Effector CD8-positive, alpha-beta T cell (primary cell): ENCODE results near the gene CD46.
A peak's percentile ranks its signal among the peaks of the same experiment; 100 is the strongest.

Experiments
- DNase-seq: peaks from one replicate; lab custom pipeline; 2025; lab: John Stamatoyannopoulos, UW

The CD46 gene

DNA sequence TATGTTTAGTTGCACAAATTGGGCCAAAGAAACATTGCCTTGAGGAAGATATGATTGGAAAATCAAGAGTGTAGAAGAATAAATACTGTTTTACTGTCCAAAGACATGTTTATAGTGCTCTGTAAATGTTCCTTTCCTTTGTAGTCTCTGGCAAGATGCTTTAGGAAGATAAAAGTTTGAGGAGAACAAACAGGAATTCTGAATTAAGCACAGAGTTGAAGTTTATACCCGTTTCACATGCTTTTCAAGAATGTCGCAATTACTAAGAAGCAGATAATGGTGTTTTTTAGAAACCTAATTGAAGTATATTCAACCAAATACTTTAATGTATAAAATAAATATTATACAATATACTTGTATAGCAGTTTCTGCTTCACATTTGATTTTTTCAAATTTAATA lies 43.0 kb downstream of the CD46 start:
- no peak for DNase-seq

DNA sequence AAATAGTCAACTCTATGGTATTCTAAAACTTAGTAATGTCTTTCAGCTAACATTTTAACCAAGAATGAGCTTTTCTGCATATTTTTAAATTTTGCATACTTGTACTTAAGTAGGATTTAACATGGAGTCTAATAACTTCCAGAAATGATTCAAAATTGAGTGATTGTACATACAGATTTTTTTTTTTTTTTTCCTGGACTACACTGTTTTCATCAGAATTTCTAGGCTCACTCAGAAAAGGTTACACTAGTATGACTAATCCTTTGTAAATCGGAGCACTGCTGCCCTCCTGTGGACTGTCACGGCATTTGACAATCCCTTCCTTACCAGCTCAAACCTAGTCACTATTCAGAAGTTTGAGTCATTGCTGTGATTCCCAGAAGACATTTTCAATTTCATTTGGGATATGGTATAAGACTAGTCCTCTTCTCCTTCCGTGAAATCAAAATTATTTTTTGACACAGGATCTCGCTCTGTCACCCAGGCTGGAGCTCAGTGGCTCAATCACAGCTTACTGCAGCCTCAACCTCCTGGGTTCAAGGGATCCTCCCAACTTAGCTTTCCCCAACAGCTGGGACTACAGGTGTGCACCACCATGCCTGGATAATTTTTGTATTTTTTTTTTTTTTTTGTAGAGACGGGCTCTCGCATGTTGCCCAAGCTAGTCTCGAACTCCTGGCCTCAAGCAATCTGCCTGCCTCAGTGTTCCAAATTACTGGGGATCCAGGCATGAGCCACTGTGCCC lies 45.5 kb downstream of the CD46 start:
- peak; percentile 61 for DNase-seq

DNA sequence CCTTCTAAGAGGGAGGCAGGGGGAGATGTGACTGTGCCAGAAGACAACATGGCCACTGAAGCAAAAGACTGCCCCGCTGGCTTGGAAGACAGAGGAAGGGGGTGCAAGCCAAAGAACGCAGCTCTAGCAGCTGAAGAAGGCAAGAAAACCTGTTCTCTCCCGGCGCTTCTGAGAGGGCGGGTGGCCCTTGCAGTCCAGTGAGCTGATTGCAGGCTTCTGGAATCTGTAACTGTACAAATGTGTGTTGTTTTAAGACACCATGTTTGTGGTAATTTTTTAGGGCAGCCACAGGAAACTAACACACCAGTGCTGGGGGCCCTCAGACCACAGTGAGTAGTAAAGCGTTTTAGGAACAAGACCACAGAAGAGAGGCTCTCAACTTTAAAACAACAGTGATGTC lies 47.0 kb downstream of the CD46 start:
- no peak for DNase-seq

DNA sequence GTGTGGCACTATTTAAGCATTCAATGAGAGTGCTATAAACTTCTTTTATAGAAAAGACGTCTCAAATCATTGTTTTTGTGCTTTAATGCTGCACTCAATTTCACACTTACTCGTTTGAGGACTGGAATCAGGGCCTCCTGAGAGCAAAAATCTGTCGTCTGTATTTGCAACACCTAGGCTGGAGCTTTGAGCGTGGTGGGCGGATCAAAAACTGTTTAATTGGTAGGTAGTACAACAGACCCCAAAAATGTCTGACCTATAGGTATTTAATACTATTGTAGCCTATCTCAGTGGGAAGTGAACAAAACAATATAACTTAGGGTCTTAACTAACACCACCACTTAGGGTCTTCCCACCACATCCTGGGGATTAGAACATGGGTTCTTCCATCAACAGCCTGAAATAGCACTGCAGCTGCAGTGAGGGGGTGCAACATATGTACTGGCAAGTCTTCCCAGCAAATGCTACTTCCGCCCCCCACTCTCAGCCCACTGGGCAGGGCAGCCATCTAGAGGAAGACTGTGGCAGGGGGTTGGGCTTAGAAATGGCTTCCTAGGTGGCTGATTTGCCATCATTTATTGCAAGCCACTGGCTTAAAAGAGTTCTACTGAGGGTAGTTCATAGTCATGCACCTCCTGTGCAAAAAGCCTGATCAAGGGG lies 48.3 kb downstream of the CD46 start:
- no peak for DNase-seq

DNA sequence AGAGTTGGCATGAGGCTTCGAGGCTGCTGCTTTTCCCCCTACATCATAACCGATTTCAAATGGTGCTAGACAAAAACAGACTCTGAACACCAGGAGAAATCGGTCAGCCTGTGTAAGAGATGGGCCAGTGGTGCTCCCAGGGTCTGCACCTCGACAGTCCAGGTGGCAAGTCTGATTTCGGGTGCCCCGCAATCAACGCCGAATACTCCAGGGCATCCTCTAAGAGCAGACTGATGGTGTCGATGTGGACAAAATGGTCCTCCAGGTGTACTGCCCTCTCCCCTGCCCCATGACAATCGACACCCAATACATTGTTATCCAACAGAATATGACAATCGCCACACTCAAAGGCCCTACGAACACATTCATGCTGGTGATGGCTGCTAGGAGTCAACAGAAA lies 50.0 kb downstream of the CD46 start:
- no peak for DNase-seq

DNA sequence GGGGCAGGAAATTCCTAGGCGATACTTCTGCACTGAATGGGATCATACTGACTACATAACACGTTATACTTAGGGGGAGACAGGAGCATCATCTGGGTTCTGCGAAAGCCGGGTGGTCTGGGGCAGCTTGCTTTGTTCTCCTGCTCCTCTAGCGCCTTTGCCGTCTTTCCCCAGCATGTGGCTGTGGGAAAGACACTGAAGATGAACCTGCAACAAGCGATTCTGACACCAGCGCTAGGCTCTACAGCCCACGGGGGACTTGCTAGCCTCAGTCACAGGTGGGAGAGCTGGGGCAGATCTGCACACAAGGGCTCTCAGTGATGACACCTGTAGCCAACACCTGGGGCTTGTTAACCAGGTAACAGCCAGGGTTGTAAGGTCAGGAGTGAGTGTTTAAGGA lies 51.8 kb downstream of the CD46 start:
- no peak for DNase-seq

DNA sequence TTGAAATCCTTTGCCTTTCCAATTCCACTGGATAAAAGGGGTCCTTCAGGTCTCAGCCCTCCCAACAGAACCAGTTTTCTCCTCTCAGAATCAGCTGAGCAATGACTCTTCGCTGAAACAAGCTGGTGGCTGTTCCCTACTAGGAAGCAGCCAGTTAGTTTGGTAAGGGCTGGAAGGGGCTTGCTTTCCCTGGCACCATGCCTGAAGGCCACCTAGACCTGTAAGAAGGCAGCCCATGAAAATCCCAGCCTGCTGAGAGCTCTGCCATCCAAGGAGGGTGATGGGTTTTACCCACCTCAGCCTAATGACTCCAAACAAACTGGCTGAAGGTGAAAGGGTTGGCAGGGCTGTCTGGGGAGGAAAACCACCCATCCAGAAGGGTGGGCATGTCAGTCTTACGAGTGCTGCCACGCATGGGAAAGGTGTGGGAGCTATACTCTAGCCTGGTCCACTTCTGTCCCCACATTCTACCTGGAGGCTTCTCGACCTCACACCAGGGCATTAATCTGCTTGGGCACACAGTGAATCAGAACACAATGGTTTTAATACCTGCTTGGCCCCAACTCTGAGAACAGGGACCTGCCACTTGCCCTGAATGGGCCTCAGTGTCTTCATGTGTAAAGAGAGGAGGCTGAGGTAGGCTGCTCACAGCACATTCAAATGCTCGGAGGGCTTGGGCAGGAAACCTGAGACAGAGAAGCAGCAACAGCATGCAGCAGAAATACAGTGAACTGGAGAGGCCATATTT lies 53.0 kb downstream of the CD46 start:
- no peak for DNase-seq

DNA sequence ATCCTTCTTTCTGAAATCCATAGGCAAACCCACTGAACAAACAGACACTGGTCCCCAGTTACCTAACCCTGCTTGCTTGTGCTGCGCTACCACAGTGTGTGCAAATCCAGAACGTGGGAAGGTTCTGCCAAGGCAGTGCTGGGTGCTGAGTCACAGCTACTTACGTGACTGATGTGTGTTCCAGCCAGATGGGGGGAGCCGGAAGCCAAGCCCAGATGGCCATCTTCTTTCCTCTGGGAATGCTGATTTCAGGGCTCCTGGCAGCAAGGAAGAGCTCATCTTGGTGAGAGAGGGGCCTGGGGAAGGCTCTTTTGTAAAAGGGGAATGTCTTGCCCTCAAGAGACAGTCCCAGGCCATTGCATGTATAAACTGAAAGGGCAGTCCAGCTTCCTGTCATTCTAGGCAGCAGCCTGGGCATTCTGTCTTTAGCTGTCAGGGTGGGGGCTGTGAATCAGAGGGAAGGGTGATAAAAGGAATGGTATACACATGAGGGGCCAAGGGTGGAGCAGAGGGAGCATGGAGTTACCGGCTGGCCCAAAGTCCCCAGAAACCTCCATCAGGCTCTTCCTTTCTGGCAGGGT lies 54.1 kb downstream of the CD46 start:
- DNase-seq, result no peak

DNA sequence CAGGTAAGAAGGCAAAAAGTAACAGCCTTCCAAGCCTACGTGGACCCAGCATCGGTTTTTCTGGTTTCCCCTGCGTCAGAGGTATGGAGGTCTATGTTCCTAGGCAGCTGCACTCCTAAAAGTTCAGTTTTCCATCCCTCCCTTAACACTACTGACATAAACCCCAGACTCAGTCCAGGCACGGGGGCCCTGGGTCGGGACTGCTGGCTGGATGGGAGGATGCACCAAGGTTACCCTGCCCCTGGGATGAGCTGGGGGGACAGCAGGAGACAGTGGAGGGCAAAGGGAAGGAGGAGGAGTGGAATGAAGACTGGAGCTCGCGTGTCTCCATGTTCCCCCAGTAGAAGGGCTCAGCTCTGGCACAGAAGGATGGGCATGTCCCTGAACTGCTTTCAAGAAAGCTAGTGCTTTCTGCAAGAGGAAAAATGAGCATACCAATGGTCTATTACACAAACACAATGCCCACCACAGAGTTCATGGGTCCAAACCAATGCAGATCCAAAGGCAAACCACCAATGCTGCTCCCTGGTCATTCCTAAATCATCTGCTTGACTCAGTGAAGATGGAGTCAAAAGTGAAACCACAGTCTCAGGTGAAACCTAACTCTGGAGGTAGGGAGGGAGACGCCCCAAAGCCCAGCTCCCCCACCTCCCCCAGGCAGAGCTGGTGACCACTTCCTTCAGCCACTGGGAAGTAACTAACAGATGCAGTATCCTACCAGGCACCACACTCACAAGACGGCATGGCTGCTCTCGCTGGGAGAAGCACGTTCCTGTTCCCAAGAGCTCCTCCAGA lies 54.9 kb downstream of the CD46 start:
- no peak for DNase-seq

DNA sequence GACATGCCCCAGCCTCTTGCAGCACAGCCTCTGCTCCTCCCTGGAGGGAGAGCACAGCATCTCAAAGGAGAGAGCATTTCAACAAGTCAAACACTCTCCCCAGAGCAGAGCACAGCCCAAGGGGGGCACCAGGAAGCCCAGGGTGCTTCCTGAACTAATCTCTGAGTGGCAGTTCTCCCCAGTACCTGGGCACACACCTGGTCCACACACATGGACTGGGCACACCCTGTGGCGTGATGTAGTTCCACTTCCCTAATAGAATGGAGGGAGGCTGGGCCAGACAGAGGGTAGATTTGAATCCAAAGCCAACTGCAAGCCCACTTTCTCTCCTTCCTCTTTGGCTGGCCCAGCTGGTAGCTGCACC lies 55.5 kb downstream of the CD46 start:
- no peak for DNase-seq

DNA sequence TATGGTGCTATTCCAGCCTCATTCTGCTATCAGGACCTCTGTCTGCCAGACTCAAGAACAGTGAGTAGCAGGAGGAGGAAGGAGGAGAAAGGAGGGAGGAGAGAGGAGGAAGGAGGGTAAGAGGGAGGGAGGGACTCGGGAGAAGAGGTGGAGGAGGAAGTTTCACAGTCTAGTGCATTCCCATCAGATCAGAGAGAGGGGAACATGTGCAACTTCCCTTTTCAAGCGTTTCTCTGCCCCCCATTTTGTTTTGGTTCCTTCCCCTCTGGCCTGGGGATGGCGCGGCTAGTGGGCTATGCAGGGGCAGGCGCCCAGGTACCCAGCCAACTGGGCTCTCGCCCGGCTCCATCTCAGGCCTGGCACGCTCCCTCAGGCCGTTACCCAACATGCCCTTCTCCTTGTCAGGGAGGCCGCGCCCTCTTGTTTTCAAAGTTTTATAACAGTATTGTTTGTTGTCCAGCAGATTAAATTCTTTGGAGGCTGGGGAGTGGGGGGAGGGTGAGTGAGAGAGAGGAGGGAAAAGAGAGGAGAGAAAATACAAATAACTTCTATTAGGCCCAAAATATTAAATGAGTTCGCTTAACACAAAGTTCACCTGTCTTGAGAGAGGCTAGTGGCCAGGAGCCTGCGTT lies 56.0 kb downstream of the CD46 start:
- no peak for DNase-seq

DNA sequence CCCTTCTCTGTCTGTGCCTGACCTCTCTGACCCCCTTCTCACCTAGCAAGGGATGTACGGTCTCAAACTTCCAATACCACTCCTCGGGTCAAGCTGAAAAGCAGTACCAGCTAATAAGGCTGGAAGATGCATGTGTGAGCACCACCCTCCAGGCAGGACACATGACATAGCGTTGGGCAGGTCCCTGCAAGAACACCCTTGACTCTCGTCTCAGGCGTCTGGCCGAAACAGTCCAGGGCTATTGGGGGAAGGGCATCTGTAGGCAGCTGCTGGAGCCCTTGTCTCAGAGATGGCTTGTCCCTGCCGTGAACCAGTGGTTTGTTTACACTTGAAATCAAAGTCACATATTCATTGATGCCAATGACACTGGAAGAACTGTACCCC lies 56.5 kb downstream of the CD46 start:
- no peak for DNase-seq

DNA sequence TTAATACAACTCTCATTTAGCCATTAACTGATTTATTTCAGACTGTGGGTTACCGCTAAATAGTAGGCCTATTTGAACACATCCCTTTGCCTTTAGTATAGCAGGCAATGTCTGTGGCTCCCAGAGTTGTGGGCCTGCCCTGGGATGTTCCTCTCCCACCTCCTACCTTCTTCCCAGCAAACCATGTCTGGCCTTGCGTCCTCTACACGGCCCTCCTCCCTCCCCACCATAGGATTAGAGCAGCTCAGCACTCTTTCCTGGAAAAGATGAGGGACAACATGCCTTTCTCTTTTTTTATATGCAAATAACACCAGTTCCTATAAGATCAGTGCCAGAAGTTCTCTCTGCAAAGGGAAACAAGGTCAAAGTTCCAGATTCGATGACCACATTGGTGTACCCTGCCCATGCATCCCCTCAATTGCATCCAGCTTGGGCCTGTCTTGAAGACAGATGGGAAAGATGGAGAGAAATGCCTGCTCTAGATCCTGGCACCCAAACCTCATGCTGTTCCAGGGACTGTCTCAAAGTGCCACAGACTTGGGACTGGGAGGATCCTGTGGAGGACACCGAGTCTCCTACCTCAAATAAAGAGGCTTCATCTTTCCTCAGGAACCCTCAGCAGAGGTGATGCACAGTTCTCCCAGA lies 57.2 kb downstream of the CD46 start:
- no peak for DNase-seq

DNA sequence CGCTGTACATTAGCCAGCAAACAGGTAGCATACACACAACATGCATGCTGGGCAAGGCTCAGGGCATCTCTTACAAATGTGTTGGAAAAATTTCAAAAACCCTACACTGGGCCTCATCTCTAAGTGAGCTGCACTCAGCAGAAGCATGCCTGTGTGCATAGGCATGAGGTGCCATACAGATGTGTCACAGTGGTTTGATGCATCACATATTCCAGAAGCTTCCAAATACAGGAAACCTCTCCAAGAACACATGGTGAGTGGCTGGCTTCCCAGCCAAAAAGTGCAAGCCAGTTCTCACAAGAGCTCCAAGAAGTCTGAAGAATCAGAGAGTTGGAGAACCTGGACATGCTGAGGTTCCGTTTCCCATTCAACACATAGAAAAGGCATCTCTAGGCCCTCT lies 58.3 kb downstream of the CD46 start:
- no peak for DNase-seq

DNA sequence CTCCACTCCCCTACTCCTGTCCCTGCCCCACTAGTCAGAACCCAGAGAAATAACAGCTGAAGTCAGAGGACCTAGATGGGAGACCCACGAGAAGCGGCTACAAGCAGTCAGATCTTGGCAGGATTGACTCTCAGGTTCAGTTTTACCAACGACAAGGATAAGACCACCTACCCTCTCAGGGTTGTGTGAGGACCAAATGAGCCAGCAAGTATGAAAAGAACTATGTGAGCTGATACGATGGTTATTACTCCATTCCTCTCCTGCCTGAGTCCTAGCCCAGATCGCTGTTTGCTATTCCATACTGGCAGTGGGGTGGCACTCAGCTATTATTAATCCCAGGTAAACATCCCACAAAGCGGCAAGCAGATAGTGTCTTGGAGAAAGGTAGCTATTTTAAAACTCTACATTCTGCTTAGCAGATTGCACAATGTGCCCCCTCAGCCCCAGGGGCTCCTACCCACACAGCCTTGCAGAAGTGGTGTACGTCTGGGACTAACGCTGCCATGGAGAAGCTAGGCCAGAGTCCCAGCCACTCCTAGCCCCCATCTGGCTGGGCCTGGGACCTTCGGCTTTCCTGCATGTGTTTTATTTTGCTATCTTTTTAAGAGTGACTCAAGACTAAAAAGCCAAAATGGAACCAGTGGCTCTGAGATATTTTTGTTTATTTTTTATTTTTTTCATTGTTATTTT lies 58.9 kb downstream of the CD46 start:
- no peak for DNase-seq

DNA sequence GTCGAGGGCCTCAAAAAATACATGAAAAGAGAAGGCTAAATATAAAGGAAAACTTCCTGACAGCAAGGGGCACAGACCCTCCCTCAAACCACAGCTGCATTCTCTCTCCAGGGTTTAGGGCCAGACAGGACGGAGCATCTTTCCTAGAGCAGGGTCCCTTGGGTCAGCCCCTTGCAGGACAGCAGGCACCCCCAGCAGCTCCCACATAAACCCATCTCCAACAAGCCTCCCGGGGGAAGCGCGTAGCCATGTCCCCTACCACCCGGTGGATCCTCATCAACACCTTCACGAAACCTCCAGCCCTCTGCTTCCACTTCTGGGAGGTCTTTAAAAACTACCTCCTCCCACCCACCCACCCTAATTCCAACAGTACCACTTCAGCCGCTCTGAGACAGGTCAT lies 59.5 kb downstream of the CD46 start:
- DNase-seq, result no peak

DNA sequence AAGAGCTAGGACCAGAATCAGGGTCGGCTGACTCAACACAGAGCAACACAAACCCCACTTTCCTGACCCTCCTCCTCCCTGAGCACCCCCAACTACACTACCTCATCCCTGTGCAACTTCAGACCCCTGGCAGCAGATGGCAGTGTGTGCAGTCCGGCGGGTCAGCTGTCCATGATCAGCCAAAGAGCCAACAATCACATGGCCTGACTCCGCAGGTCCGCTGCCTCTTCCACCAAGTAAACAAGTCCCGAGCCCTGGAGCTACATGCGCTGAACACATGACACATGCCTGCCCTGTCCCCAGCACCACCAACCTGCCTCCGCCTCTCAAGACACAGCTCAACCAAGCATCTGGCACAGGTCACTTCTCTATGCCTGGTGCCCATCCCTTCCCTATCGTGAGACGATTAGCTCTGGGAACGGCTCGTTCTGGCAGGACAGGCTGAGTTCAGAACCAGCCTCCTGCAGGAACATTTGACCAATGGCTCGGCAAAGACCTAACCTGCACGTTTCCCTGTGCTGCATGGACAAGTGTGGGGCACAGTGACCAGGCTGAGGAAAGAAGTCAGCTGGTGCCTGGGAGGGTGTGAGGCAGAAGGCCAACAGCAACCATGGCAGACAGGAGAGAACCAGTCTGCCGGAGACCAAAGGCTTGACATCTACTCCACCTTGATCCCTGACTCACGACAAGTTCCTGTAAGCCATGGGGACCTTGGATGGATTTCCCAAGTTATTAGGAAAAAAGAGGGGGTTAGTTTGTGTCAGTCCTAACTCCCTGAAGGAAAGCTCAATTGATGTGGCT lies 60.3 kb downstream of the CD46 start:
- no peak for DNase-seq

DNA sequence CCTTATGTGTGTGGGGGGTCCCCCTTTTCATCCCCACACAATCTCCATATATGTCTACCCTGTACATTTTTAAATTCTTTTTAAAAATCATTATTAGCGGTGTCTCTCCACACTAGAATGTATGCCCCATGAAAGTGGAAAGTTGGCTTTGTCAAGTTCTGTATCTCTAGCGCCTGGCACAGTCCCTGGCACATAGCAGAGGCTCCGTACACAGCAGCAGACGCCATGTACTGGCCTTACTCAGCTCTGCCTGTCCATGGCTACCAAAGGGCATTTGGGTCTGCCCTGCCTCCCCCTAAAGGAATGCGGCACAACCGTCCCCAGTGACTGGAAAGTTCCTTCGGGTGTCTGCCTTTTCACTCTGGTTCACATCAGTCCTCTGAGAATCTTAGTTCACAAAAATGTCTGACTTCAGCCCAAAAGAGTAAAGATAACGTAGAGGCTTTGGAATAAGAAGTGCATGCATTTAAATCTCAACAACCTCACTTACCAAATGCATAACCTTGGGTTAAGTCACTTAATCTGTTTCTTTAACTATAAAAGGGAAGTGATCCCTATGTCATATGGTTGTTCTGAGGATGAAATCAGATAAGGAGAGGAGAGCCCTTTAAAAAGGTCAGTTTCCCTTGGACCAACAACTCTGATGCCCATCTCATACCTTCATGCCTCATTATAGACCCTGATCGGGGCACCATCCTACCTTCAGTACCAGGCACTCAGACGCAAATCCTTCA lies 61.1 kb downstream of the CD46 start:
- DNase-seq, result no peak

DNA sequence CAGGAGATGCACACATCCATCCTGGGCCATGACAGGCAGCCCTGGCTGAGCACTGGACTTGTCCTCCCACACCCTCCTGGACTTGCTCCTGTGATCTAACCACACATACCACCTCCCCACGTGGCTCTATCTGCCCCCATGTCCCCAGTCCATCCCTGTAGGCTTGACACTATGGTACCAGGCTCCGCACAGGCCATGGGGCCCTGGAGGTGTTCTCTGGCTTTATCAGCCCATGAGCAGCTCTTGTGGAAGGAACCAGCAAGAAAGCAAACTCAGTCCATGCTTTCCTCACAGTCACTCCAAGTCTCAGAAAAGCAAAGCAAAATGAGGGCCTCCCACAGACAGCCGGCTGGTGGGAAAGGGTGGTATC lies 61.6 kb downstream of the CD46 start:
- DNase-seq, result no peak
